Astrocyte (in vitro differentiated cells and primary cell): ENCODE data around the gene ZNF3. TPM values are rescaled to one million over a fixed set of nuclear protein-coding genes. Genes with fewer than 3 reads are reported as not detected.

Experiments used
- DNase-seq: peaks from one replicate; pipeline ENCODE4 v3.0.0-alpha.2; 2010; ENCODE audit warnings: low read depth
- FAIRE-seq: peaks from 2 replicates; lab custom pipeline; 2011; peaks lifted over from hg19 to GRCh38; lab: Jason Lieb, UNC
- H2AFZ ChIP-seq: 2 replicates; pipeline ENCODE4 v1.6.0; 2012; ENCODE audit warnings: low read depth, low read length, inconsistent platforms
- H3K27ac ChIP-seq: 2 replicates; pipeline ENCODE4 v1.5.1; 2011; ENCODE audit warnings: low read depth, low read length, inconsistent platforms
- H3K27me3 ChIP-seq: 2 replicates; pipeline ENCODE4 v1.6.0; 2011; ENCODE audit warnings: low read length, inconsistent platforms; ENCODE audit not compliant: insufficient read depth
- H3K36me3 ChIP-seq: 2 replicates; pipeline ENCODE4 v1.5.1; 2011; ENCODE audit warnings: low read length, inconsistent platforms; ENCODE audit not compliant: insufficient read depth
- H3K4me1 ChIP-seq: 2 replicates; pipeline ENCODE4 v1.5.1; 2011; ENCODE audit warnings: low read length, inconsistent platforms; ENCODE audit not compliant: insufficient read depth
- H3K4me2 ChIP-seq: 2 replicates; pipeline ENCODE4 v1.6.0; 2012; ENCODE audit warnings: low read length, inconsistent platforms
- H3K4me3 ChIP-seq: 2 replicates; pipeline ENCODE4 v1.5.1; 2011; ENCODE audit warnings: low read depth, mild to moderate bottlenecking, low read length, inconsistent platforms; ENCODE audit not compliant: insufficient read depth
- H3K79me2 ChIP-seq: 2 replicates; pipeline ENCODE4 v1.6.0; 2012; ENCODE audit warnings: mild to moderate bottlenecking, low read length, inconsistent platforms; ENCODE audit not compliant: insufficient read depth
- H3K9ac ChIP-seq: 2 replicates; pipeline ENCODE4 v1.6.0; 2012; ENCODE audit warnings: mild to moderate bottlenecking, low read length, inconsistent platforms
- H3K9me3 ChIP-seq: 2 replicates; pipeline ENCODE4 v1.5.1; 2012; ENCODE audit warnings: low read depth, mild to moderate bottlenecking, low read length, inconsistent platforms; ENCODE audit not compliant: insufficient read depth
- H4K20me1 ChIP-seq: 2 replicates; pipeline ENCODE4 v1.6.0; 2012; ENCODE audit warnings: low read length, inconsistent platforms; ENCODE audit not compliant: insufficient read depth
- H3K27ac Mint-ChIP-seq: one replicate; pipeline ENCODE4 v1.8.0; 2021; ENCODE audit warnings: mild to moderate bottlenecking, mixed read lengths; ENCODE audit not compliant: unreplicated experiment
- H3K27me3 Mint-ChIP-seq: one replicate; pipeline ENCODE4 v1.8.0; 2021; ENCODE audit warnings: low read depth, mixed read lengths; ENCODE audit not compliant: unreplicated experiment
- H3K36me3 Mint-ChIP-seq: one replicate; pipeline ENCODE4 v1.8.0; 2021; ENCODE audit warnings: low read depth, mixed read lengths; ENCODE audit not compliant: unreplicated experiment
- H3K4me1 Mint-ChIP-seq: one replicate; pipeline ENCODE4 v1.8.0; 2021; ENCODE audit warnings: low read depth, mixed read lengths; ENCODE audit not compliant: unreplicated experiment
- H3K4me3 Mint-ChIP-seq: one replicate; pipeline ENCODE4 v1.8.0; 2021; ENCODE audit warnings: mild to moderate bottlenecking, moderate library complexity, mixed read lengths; ENCODE audit not compliant: unreplicated experiment
- H3K9me3 Mint-ChIP-seq: one replicate; pipeline ENCODE4 v1.8.0; 2021; ENCODE audit warnings: mild to moderate bottlenecking, mixed read lengths; ENCODE audit not compliant: unreplicated experiment
- CTCF ChIP-seq: IDR thresholded peaks from 2 replicates; pipeline ENCODE4 v1.5.1; 2011; ENCODE audit warnings: low read depth, mild to moderate bottlenecking, inconsistent platforms, low read length, moderate library complexity; ENCODE audit not compliant: insufficient read depth
- EZH2 ChIP-seq: IDR thresholded peaks from 2 replicates; pipeline ENCODE4 v1.6.1; 2012; ENCODE audit warnings: mild to moderate bottlenecking, low read length, inconsistent platforms; ENCODE audit not compliant: insufficient read depth
- total RNA-seq: library from RNA; stranded (reverse); gene quantifications from 2 replicates; pipeline ENCODE4 v1.2.1, GENCODE V29; 2021

Gene ZNF3
- total RNA-seq, 1 donor from 2014 or later = 24.0 TPM

DNA sequence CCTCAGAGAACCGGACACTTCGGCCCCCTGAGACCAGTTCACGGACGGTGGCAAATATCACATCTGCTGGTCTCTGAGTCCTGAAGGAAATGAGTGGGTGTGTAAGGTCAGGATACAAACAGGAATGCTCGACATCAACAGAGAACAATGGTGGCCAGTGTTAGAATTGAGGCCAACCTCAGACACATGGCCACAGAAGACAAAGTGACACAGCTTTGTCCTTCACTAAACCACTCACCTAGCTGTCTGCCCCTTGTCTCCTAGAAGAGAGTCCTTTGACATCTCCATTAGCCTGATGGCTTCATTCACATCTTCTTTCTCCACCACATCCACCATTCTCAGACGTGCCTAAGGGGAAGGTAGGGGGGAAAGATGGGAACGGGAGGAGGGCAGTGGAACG, 11.5 kb upstream of the ZNF3 start:
- no peaks in the 10 kb centered on the region for H3K27me3 Mint-ChIP-seq
- H3K4me3 Mint-ChIP-seq = no peak overlapping the region
- Histone ChIP-seq H3K9ac (no peak overlapping the region), H3K4me1 (peaks cover 44% of the 10 kb centered on the region), H3K4me3 (no peak overlapping the region), H2AFZ (no peak overlapping the region), H3K9me3 (no peaks in the 10 kb centered on the region), H3K36me3 (peaks cover 69% of the 10 kb centered on the region), H4K20me1 (peaks cover 50% of the 10 kb centered on the region), H3K27me3 (no peaks in the 10 kb centered on the region), H3K4me2 (no peak overlapping the region), H3K79me2 (peaks cover 85% of the 10 kb centered on the region), H3K27ac (no peak overlapping the region)
- peaks cover 7% of the 10 kb centered on the region for H3K4me1 Mint-ChIP-seq
- no peaks in the 10 kb centered on the region for H3K9me3 Mint-ChIP-seq
- peaks cover 38% of the 10 kb centered on the region for H3K36me3 Mint-ChIP-seq
- FAIRE-seq (no peak), DNase-seq (no peak)
- TF ChIP-seq EZH2 (no peak), CTCF (no peak)
- H3K27ac Mint-ChIP-seq = no peak overlapping the region

DNA sequence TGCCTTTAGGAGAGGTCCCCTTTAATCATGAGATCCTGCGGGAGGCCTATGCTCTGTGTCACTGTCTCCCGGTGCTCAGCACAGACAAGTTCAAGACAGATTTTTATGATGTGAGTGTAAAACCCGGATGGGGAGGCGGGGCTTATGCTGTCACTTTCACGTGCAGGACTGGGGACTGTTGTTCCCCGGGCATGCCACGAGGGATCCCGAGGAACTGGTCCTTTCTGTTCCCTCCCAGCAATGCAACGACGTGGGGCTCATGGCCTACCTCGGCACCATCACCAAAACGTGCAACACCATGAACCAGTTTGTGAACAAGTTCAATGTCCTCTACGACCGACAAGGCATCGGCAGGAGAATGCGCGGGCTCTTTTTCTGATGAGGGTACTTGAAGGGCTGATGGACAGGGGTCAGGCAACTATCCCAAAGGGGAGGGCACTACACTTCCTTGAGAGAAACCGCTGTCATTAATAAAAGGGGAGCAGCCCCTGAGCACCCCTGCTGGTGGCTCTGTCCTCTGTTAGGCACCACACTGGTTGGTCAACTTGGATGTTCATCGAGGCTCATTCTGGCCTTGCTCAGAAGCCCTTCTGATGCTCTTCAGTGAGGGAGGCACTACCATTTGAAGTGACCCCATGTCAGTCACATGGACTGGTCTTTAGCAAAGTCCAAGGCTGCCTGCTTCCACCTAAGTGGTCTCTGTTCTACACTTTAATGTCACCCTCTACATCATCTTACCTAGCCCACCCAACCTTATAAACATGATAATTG, 10.1 kb upstream of the ZNF3 start:
- no peaks in the 10 kb centered on the region for H3K27me3 ChIP-seq
- H3K27me3 Mint-ChIP-seq = no peaks in the 10 kb centered on the region
- H3K4me3 Mint-ChIP-seq = peak overlapping the region; percentile 40
- H3K36me3 Mint-ChIP-seq = peaks cover 31% of the 10 kb centered on the region
- H3K9me3 Mint-ChIP-seq = no peaks in the 10 kb centered on the region
- no peak overlapping the region for H2AFZ ChIP-seq
- H3K4me1 ChIP-seq = peaks cover 58% of the 10 kb centered on the region
- FAIRE-seq = no peak
- peak overlapping the region; percentile 25 for H3K9ac ChIP-seq
- DNase-seq = no peak
- TF ChIP-seq CTCF (no peak), EZH2 (no peak)
- peaks cover 73% of the 10 kb centered on the region for H3K79me2 ChIP-seq
- H3K27ac ChIP-seq = peak overlapping the region; percentile 47
- H3K4me1 Mint-ChIP-seq = peaks cover 11% of the 10 kb centered on the region
- H3K4me3 ChIP-seq = no peak overlapping the region
- peak overlapping the region; percentile 94 for H3K4me2 ChIP-seq
- peaks cover 50% of the 10 kb centered on the region for H4K20me1 ChIP-seq
- peak overlapping the region; percentile 53 for H3K27ac Mint-ChIP-seq
- H3K36me3 ChIP-seq = peaks cover 57% of the 10 kb centered on the region
- H3K9me3 ChIP-seq = no peaks in the 10 kb centered on the region
